NCI-H1092 treated with DMSO at 0.1 percent for 48 hours (cell line): Measurements from ENCODE around the gene ILK.

Source experiments
- DNase-seq: peaks from one replicate; lab custom pipeline; 2025; lab: John Stamatoyannopoulos, UW

ILK gene

GRCh38 chr11:6622261-6623171 is 18.9 kb downstream of the ILK start:
- DNase-seq: no peak

- no peak for DNase-seq
These were observed 20.1 kb downstream of the ILK start for GRCh38 chr11:6623391-6624363.

GRCh38 chr11:6625156-6625831 is 21.7 kb downstream of the ILK start:
- no peak for DNase-seq

- no peak for DNase-seq
These were observed 22.4 kb downstream of the ILK start for GRCh38 chr11:6625832-6626420.

DNA sequence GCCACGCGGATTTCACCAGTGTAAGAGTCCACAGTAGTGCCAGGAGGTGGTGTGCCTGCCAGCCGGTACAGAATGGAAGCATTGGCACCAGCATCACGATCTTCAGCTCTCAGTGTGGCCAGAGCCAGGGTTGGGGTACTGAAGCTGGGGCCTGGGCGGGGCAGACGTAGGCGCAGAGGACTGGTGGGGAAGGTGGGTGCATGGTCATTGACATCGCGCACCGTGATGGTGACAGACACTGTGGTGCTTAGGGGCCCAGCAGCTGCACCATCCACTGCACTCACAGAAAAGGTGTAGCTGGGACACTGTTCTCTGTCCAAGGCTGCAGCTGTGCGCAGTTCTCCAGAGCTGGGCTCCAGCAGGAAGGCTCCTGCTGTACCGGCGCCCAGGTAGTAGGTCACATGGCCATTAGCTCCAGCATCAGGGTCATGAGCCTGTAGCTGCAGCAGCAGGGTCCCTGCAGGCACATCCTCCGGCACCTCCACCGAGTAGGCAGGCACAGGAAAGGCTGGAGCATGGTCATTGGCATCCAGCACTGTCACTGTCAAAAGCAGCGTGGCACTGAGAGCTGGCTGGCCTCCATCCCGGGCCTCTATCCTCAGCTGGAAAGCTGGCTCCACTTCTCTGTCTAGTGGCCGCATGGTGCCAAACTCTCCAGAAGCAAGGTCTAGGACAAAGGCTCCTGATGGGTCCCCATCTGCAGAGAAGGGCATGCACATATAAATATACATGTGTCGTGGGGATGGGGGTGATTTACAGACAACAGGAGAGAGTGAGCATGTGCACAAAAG is 23.6 kb downstream of the ILK start:
- no peak for DNase-seq

DNA sequence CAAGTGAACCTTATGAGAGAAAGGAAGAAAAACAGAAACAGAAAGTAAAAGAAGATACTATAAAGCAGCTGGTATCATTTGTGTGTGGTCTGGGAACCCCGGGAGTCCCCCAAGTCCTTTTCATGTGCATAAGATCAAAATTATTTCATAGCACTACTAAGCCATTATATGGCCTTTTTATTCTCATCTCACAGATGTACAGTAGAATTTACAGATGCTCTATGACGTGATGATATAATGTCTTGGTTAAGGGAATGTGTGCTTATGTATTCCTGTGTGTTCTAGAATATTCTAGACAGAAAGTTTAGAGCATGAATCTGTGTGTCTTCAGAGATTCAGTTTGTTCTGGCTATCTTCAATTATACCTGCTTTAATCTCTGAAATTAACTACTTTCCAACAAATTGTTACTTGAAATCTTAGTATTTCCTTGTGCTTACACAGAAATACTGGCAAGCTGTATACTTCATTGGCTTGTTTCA is 24.2 kb downstream of the ILK start:
- no peak for DNase-seq

GRCh38 chr11:6628526-6628925 is 25.0 kb downstream of the ILK start:
- no peak for DNase-seq

DNA sequence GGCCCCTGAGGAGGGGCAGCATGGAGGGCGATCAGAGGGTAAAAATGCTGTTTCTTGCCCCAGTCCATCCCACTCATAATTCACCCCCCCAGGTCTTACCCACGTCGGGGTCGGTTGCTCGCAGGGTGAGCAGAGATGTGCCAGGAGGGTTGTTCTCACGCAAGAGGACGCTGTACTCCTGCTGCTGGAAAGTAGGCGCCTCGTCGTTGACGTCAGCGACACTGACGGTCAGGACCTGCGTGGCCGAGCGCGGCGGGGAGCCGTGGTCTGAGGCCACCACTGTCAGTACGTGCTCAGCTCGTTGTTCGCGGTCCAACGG is 26.0 kb downstream of the ILK start:
- DNase-seq: no peak

- DNase-seq: peak; percentile 58
These were observed 26.5 kb downstream of the ILK start for GRCh38 chr11:6629892-6630631.

GRCh38 chr11:6630632-6631291 is 27.2 kb downstream of the ILK start:
- peak; percentile 44 for DNase-seq

DNA sequence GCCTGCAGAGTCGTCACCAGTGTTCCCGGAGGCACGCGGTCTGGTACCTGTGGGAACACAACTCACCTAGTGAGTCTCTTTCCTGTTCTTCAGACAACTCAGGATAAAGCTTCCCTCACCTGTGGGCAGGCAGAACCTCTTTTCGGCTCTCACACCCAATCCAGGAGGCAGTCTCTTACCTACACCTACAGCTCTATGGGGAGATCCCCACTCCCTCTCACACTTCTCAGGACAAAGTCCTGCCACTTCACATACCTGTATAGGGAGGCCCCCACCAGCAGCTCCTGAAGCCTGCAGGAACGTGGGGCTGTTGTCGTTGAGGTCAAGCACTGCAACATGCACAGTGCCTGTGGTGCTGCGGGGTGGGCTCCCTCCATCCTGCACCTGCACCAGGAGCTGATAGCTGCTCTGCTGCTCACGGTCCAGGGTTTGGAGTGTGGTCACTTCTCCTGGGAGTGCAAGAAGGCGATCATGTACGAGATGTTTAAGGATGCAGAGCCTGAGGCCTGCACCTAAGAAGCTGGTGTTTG is 27.9 kb downstream of the ILK start:
- DNase-seq: no peak

- no peak for DNase-seq
These were observed 28.8 kb downstream of the ILK start for GRCh38 chr11:6632116-6633073.

DNA sequence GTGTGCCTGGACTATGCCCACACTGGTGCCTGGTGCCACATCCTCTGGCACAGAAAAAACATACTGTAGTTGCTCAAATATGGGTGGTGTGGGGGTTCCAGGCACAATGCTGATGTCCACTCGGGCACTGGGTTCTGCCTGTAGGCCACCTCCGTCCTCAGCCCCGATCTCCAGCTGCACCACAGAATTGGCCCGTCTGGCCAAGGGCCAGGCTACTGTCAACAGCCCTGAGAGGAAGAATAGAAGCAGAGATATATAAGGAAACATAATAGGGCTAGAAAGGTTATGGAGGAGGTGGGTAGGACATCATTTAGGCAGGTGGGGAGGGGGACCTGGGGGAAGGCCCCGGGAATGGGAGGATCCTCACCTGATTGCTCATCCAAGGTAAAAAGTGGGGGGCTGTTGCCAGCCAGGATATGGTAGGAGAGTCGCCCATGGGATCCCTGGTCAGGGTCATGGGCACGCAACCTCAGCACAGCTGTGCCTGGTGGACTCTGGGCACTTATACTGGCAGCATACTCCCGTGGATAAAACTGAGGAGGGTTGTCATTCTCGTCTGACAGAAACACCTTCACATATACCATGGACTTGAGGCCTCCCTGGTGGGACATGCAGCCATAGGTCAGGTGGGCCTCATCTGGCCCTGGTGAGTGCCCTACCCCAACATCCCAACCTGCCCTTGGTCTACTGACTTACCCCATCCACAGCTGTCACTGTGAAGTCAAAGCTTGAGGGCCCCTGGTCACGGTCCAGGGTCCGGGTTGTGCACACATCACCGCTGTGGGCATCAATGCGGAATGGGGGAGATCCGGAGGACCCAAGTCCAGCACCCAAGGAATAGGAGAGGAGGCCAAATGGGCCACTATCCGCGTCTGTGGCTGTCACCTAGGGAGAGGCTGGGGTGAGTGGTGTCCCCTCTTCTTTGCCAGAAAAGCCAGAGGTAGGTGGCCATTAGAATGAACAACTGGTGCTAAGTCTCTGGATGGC is 30.1 kb downstream of the ILK start:
- DNase-seq: no peak

DNA sequence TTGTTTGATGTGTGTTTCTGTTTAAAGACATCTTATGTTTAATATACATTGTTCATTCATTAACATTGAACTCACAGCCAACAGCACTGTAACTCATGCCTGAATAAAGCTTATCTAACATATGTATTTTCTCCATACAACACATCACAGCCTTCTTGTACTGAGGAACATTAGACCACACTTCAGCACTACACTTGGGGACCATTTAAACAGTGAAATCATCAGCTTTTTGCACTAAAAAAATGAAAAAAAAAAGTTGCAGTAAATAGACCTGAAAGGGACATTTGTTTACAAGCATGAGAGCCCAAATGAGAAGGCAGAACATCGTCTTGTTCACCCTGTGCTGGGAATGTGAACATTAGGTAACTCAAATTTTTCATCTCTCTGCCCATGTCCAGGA is 31.0 kb downstream of the ILK start:
- DNase-seq: no peak

GRCh38 chr11:6635082-6635932 is 31.7 kb downstream of the ILK start:
- no peak for DNase-seq

DNA sequence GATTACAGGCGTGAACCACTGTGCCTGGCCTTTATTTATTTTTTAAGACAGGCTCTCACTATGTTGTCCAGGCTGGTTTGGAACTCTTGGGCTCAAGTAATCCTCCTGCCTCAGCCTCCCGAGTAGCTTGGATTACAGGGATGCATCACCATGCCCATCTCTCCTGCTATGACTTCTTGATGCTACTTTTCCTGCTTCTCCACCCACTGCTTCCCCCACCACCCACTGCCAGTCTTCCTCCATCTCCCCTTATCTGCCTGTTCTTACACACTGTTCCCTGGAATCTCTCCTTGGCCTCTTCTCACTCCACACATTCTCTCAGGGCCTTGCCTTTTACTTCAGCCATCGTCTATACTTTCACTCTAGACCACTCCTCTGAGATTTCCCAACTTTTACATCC is 32.9 kb downstream of the ILK start:
- no peak for DNase-seq
